KOPT-K1 (cell line): ENCODE data around the gene CD22.
"Not testable (repeated sequence)": the region's sequence is repeated elsewhere in the genome, so short reads cannot be mapped to it uniquely, and the experiment has no call there.

Source experiments
- H3K27ac ChIP-seq: fragments of 200-600 bp; sonication (generic); 2 replicates; pipeline ENCODE4 v1.5.1; 2016; ENCODE audit warnings: antibody characterized with exemption, mild to moderate bottlenecking, low read depth, low read length; ENCODE audit not compliant: poor library complexity, severe bottlenecking
- H3K36me3 ChIP-seq: fragments of 200-600 bp; sonication (generic); 2 replicates; pipeline ENCODE4 v1.5.1; 2017; ENCODE audit warnings: antibody characterized with exemption, mild to moderate bottlenecking, low read length, moderate library complexity; ENCODE audit not compliant: insufficient read depth
- H3K9me3 ChIP-seq: fragments of 200-600 bp; sonication (generic); 2 replicates; pipeline ENCODE4 v1.5.1; 2017; ENCODE audit warnings: antibody characterized with exemption, low read length, mild to moderate bottlenecking; ENCODE audit not compliant: insufficient read depth, poor library complexity, severe bottlenecking

Gene CD22

GRCh38 chr19:35363711-35364425 is 34.9 kb downstream of the CD22 start:
- no peak overlapping the region for H3K27ac ChIP-seq
- H3K9me3 ChIP-seq, result no peaks in the 10 kb centered on the region
- no peaks in the 10 kb centered on the region for H3K36me3 ChIP-seq

- Histone ChIP-seq H3K9me3 (no peaks in the 10 kb centered on the region), H3K36me3 (no peaks in the 10 kb centered on the region), H3K27ac (no peak overlapping the region)
These were observed 36.3 kb downstream of the CD22 start for GRCh38 chr19:35365303-35365702.

- Histone ChIP-seq H3K27ac (no peak overlapping the region), H3K36me3 (no peaks in the 10 kb centered on the region), H3K9me3 (no peaks in the 10 kb centered on the region)
These were observed 39.4 kb downstream of the CD22 start for GRCh38 chr19:35368378-35368777.

- H3K27ac ChIP-seq, result no peak overlapping the region
- H3K36me3 ChIP-seq, result no peaks in the 10 kb centered on the region
- H3K9me3 ChIP-seq, result no peaks in the 10 kb centered on the region
These were observed 40.5 kb downstream of the CD22 start for GRCh38 chr19:35369522-35369921.

GRCh38 chr19:35370722-35371121 is 41.7 kb downstream of the CD22 start, which contains the start of gene GPR42:
TSS of gene GPR42 (plus strand) at chr19:35371068. CDS start at chr19:35371360, 292 bp downstream.
- H3K9me3 ChIP-seq, result no peaks in the 10 kb centered on the region
- no peaks in the 10 kb centered on the region for H3K36me3 ChIP-seq
- no peak within 1 kb of the TSS for H3K27ac ChIP-seq

GRCh38 chr19:35373492-35373891 is 44.5 kb downstream of the CD22 start:
- Histone ChIP-seq H3K27ac (no peak overlapping the region), H3K9me3 (no peaks in the 10 kb centered on the region), H3K36me3 (no peaks in the 10 kb centered on the region)

- not testable (repeated sequence) for H3K27ac ChIP-seq, H3K36me3 ChIP-seq, H3K9me3 ChIP-seq
These were observed 45.0 kb downstream of the CD22 start for GRCh38 chr19:35374031-35374430.

- Histone ChIP-seq H3K9me3 (no peaks in the 10 kb centered on the region), H3K27ac (no peak overlapping the region), H3K36me3 (no peaks in the 10 kb centered on the region)
These were observed 46.7 kb downstream of the CD22 start for GRCh38 chr19:35375505-35376307.

- Histone ChIP-seq H3K9me3 (peaks cover 1% of the 10 kb centered on the region), H3K27ac (no peak overlapping the region), H3K36me3 (no peaks in the 10 kb centered on the region)
These were observed 48.7 kb downstream of the CD22 start for GRCh38 chr19:35377656-35378055.

- H3K36me3 ChIP-seq, result no peaks in the 10 kb centered on the region
- peaks cover 8% of the 10 kb centered on the region for H3K9me3 ChIP-seq
These were observed 49.4 kb downstream of the CD22 start for GRCh38 chr19:35378356-35378755.

GRCh38 chr19:35379545-35379944 is 50.6 kb downstream of the CD22 start:
- H3K36me3 ChIP-seq, H3K27ac ChIP-seq: not testable (repeated sequence)
- peaks cover 17% of the 10 kb centered on the region for H3K9me3 ChIP-seq

More at GRCh38 chr19:35378356-35378755, 49.4 kb downstream of the CD22 start:
- H3K27ac ChIP-seq, result no peak overlapping the region

GRCh38 chr19:35379992-35380391 is 51.0 kb downstream of the CD22 start:
- no peak overlapping the region for H3K27ac ChIP-seq
- H3K9me3 ChIP-seq, result peaks cover 21% of the 10 kb centered on the region

GRCh38 chr19:35380450-35381124 is 51.6 kb downstream of the CD22 start:
- no peaks in the 10 kb centered on the region for H3K36me3 ChIP-seq
- no peak overlapping the region for H3K27ac ChIP-seq
- peaks cover 27% of the 10 kb centered on the region for H3K9me3 ChIP-seq

More at GRCh38 chr19:35379992-35380391, 51.0 kb downstream of the CD22 start:
- H3K36me3 ChIP-seq, result no peaks in the 10 kb centered on the region

- peaks cover 34% of the 10 kb centered on the region for H3K9me3 ChIP-seq
- H3K36me3 ChIP-seq, result no peaks in the 10 kb centered on the region
- H3K27ac ChIP-seq, result no peak overlapping the region
These were observed 52.3 kb downstream of the CD22 start for GRCh38 chr19:35381318-35381717.

- peaks cover 40% of the 10 kb centered on the region for H3K9me3 ChIP-seq
- H3K36me3 ChIP-seq, result no peaks in the 10 kb centered on the region
- no peak overlapping the region for H3K27ac ChIP-seq
These were observed 52.9 kb downstream of the CD22 start for GRCh38 chr19:35381926-35382325.
